Activated CD8-positive, alpha-beta memory T cell treated with anti-CD3 and anti-CD28 coated beads, Interleukin-2, amount 10 ng/mL, durations not matched to agents 7 days and 5 days (primary cell): ENCODE measurements around the gene SLC25A24. TPM values are rescaled to one million over a fixed set of nuclear protein-coding genes. Genes with fewer than 3 reads are reported as not detected.
"Not testable (repeated sequence)": the region's sequence is repeated elsewhere in the genome, so short reads cannot be mapped to it uniquely, and the experiment has no call there.

ENCODE experiments used
- ATAC-seq: fragments of 150-1000 bp; cut with Tn5 transposase; one replicate; pipeline ENCODE4 v1.10.0; 2021; ENCODE audit warnings: moderate library complexity
- CTCF ChIA-PET: fragments of 350-600 bp; sonication (Branson Sonifier 250); formaldehyde crosslinking; loops from one replicate; lab custom pipeline; 2021; ENCODE audit warnings: antibody characterized with exemption; lab: Charles Lee
- DNase-seq: peaks from one replicate; pipeline ENCODE4 v3.0.0-alpha.2; 2020
- H3K27ac Mint-ChIP-seq: one replicate; pipeline ENCODE4 v1.8.0; 2021; ENCODE audit warnings: mild to moderate bottlenecking, mixed read lengths
- H3K27me3 Mint-ChIP-seq: one replicate; pipeline ENCODE4 v1.8.0; 2021; ENCODE audit warnings: mixed read lengths
- H3K36me3 Mint-ChIP-seq: one replicate; pipeline ENCODE4 v1.8.0; 2021; ENCODE audit warnings: mild to moderate bottlenecking, mixed read lengths
- H3K4me1 Mint-ChIP-seq: one replicate; pipeline ENCODE4 v1.8.0; 2021; ENCODE audit warnings: mixed read lengths
- H3K4me3 Mint-ChIP-seq: one replicate; pipeline ENCODE4 v1.8.0; 2021; ENCODE audit warnings: mild to moderate bottlenecking, moderate library complexity, mixed read lengths
- H3K9me3 Mint-ChIP-seq: one replicate; pipeline ENCODE4 v1.8.0; 2022; ENCODE audit warnings: low read depth, mixed read lengths
- total RNA-seq, 2 experiments: library from RNA; stranded (reverse); gene quantifications; one replicate each; pipeline ENCODE4 v1.2.3, GENCODE V29; 2021

Gene SLC25A24
- 10 to 100 TPM; 24.8 to 25.7 TPM for total RNA-seq

GRCh38 chr1:108199781-108200686 is at the start of gene SLC25A24:
Gene SLC25A24 (minus strand): TSS chr1:108200343. CDS start chr1:108200138, 205 bp downstream.
- H3K4me1 Mint-ChIP-seq = peaks cover 38% of the 10 kb centered on the region
- H3K9me3 Mint-ChIP-seq = peaks cover 4% of the 10 kb centered on the region
- peak; percentile 98 for ATAC-seq
- CTCF ChIA-PET = interaction anchor here (0.6 to 3.8 kb wide), 10 partner anchors 11 to 629 kb away, joined by 3 to 23 read pairs (median 4); partner anchors contain the start of gene EEIG2
- H3K4me3 Mint-ChIP-seq = peak within 1 kb of the TSS; percentile 90
- H3K36me3 Mint-ChIP-seq = peaks cover 36% of the 10 kb centered on the region
- H3K27ac Mint-ChIP-seq = peak within 1 kb of the TSS; percentile 87
- peak; percentile 89 for DNase-seq
- peaks cover 4% of the 10 kb centered on the region for H3K27me3 Mint-ChIP-seq

DNA sequence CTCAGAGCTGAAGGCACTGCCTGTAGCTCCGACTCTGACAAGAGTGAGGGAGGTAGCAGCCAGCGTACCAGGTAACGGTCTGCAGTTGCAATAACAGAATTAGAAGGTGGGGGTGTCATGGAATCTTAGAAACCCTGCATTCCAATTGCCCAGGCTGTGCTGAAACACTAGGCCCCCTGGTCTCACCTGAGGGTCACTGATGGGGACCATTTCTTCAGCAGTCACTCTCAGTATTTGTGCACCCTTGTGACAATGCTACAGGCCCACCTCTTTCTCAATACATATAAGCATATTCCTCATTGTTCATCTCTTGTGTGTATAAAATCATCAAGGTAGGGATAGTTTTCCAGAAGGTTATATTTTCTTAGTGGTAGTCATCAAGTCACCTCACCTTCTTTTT is 43.8 kb upstream of the SLC25A24 start, which contains the start of gene NBPF4:
Gene NBPF4 (minus strand): TSS at position 101 of the 400 bp plus-strand sequence. CDS start 315 bp downstream, outside the sequence.
- ATAC-seq, H3K9me3 Mint-ChIP-seq, CTCF ChIA-PET, H3K27ac Mint-ChIP-seq, H3K4me1 Mint-ChIP-seq, DNase-seq, H3K27me3 Mint-ChIP-seq, H3K4me3 Mint-ChIP-seq, H3K36me3 Mint-ChIP-seq: not testable (repeated sequence)

DNA sequence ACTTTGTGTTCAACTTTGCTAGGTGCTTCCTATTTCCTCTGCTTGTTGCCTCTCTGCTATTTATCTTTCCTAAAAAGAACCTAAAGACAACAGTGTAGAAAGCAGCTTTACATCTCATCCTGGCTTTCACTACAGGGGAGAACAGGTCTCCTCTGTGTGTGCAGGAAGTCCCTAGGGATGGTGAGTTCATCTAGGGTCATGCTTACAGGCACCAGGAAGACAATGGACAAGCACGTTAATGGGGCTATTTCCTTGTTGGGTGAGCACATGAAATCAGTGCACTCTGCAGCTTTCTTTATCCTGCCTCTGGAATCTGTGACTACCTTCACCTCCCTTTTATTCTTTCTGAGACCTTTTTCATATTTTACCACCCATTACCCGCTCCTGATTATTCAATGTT is 39.3 kb upstream of the SLC25A24 start:
- H3K4me3 Mint-ChIP-seq, ATAC-seq, H3K36me3 Mint-ChIP-seq, H3K27ac Mint-ChIP-seq, H3K27me3 Mint-ChIP-seq, DNase-seq, H3K4me1 Mint-ChIP-seq, CTCF ChIA-PET, H3K9me3 Mint-ChIP-seq: not testable (repeated sequence)

DNA sequence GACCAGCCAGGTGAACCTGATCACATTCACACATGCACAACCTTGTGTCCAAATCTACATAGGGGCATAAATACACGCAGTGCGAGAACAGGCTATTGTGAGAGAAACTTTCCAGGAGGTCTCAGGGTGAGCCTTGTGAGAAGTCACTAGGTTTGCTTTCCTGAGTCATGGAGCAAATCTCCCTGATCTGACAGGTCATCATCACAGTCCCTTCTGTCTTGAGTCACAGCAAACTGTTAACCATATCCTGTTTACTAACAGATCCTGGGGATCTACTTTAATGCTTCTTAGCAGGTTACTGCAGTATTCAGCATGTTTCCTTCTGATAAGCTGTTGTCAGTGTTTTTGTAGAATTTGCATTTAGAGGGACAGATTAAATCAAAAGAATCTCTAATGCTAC is 35.2 kb upstream of the SLC25A24 start:
- DNase-seq, CTCF ChIA-PET, H3K9me3 Mint-ChIP-seq, H3K27me3 Mint-ChIP-seq, H3K27ac Mint-ChIP-seq, H3K4me1 Mint-ChIP-seq, H3K36me3 Mint-ChIP-seq, H3K4me3 Mint-ChIP-seq: not testable (repeated sequence)
- ATAC-seq = peak; percentile 42

GRCh38 chr1:108232183-108232582 is 32.0 kb upstream of the SLC25A24 start:
- DNase-seq, ATAC-seq, H3K4me3 Mint-ChIP-seq, H3K4me1 Mint-ChIP-seq, H3K9me3 Mint-ChIP-seq, H3K36me3 Mint-ChIP-seq, CTCF ChIA-PET, H3K27me3 Mint-ChIP-seq, H3K27ac Mint-ChIP-seq: not testable (repeated sequence)

- CTCF ChIA-PET, H3K27ac Mint-ChIP-seq, H3K9me3 Mint-ChIP-seq, H3K4me1 Mint-ChIP-seq, H3K27me3 Mint-ChIP-seq, H3K4me3 Mint-ChIP-seq, ATAC-seq, DNase-seq, H3K36me3 Mint-ChIP-seq: not testable (repeated sequence)
Observed at GRCh38 chr1:108229976-108230375, 29.8 kb upstream of the SLC25A24 start.

DNA sequence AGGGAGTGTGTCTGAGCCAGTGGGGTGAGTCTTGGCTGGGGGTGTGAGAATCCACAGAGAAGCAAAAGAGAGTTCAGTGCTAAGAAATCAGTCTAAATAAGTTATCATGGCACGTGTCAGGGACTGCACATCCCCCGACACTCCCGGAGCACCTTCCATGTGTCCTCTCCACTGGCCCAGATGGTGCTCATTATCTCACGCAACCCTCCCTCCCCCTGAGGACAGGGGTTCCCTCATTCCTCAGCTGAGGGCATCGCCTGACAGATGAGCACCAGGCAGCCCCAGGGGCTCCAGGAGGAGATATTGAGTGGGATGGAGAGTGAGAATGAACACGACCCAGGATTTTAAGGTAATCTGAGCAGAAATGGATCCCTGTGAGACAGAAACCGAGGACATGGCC is 27.6 kb upstream of the SLC25A24 start:
- DNase-seq, H3K4me1 Mint-ChIP-seq, H3K36me3 Mint-ChIP-seq, CTCF ChIA-PET, H3K27ac Mint-ChIP-seq, H3K4me3 Mint-ChIP-seq, H3K9me3 Mint-ChIP-seq, H3K27me3 Mint-ChIP-seq, ATAC-seq: not testable (repeated sequence)

GRCh38 chr1:108226855-108227254 is 26.7 kb upstream of the SLC25A24 start:
- CTCF ChIA-PET, H3K27me3 Mint-ChIP-seq, DNase-seq, ATAC-seq, H3K4me3 Mint-ChIP-seq, H3K36me3 Mint-ChIP-seq, H3K27ac Mint-ChIP-seq, H3K4me1 Mint-ChIP-seq, H3K9me3 Mint-ChIP-seq: not testable (repeated sequence)

- H3K27ac Mint-ChIP-seq, H3K36me3 Mint-ChIP-seq, CTCF ChIA-PET, ATAC-seq, H3K4me1 Mint-ChIP-seq, H3K9me3 Mint-ChIP-seq, DNase-seq, H3K4me3 Mint-ChIP-seq: not testable (repeated sequence)
- H3K27me3 Mint-ChIP-seq = peaks cover 13% of the 10 kb centered on the region
Observed at GRCh38 chr1:108223226-108223625, 23.1 kb upstream of the SLC25A24 start.

- peaks cover 26% of the 10 kb centered on the region for H3K27me3 Mint-ChIP-seq
- ATAC-seq, H3K4me1 Mint-ChIP-seq, DNase-seq, H3K4me3 Mint-ChIP-seq, H3K9me3 Mint-ChIP-seq, H3K27ac Mint-ChIP-seq, CTCF ChIA-PET, H3K36me3 Mint-ChIP-seq: not testable (repeated sequence)
Observed at GRCh38 chr1:108217515-108218174, 17.5 kb upstream of the SLC25A24 start.

GRCh38 chr1:108217007-108217406 is 16.9 kb upstream of the SLC25A24 start:
- peaks cover 30% of the 10 kb centered on the region for H3K27me3 Mint-ChIP-seq
- DNase-seq, ATAC-seq, H3K4me3 Mint-ChIP-seq, H3K27ac Mint-ChIP-seq, H3K36me3 Mint-ChIP-seq, H3K4me1 Mint-ChIP-seq, H3K9me3 Mint-ChIP-seq: not testable (repeated sequence)
- CTCF ChIA-PET = interaction anchor here (1.1 kb wide), 1 partner anchor 427 kb away, joined by 3 read pairs; no protein-coding TSS in a partner anchor

DNA sequence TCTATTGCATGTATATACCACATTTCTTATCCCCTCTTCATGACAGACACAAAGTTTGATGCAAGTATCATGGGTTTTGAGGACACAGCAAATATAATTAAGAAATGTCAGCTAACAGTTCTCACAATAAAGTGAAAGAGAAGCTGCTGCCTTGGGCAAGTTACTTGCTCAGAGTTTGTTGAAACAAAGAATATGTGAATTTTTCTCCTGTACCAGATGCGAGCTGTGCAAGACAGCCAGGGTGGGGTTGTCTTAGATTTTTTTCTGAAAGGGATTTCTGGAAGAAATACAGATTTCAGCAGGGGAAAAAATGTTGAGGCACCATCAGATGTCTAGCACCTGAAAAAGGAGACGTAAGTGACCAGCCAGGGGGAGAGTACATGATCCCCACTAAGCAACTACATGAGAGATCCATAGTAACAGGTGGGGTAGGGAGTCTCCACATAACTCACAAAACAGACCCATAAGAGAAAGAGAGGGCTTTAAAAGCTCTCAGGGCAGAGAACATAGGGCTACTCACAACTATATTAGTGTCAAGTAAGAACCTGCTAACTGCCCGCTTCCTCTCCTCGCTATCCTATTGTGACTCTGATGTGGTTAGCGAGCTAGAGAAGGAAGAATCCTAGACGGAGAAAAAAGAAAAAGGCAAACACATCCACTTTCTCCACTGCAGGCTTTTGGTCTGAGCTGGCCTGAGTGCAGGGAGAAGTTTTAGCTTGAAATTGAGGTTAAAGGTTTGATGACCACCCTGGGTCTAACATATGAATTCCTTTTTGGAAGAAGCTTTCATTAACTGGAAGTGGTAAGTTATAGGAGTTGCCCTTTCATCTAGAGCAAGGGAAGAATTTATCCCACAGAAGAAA is 16.1 kb upstream of the SLC25A24 start:
- H3K27ac Mint-ChIP-seq, H3K4me1 Mint-ChIP-seq, H3K36me3 Mint-ChIP-seq, H3K9me3 Mint-ChIP-seq, ATAC-seq, DNase-seq, H3K4me3 Mint-ChIP-seq: not testable (repeated sequence)
- peaks cover 37% of the 10 kb centered on the region for H3K27me3 Mint-ChIP-seq
- CTCF ChIA-PET = interaction anchor here (1.1 kb wide), 1 partner anchor 427 kb away, joined by 3 read pairs; no protein-coding TSS in a partner anchor
